PC-9 (cell line): ENCODE data around the gene CAMK2B. TPM values are rescaled to one million over a fixed set of nuclear protein-coding genes. Genes with fewer than 3 reads are reported as not detected.

ENCODE experiments used
- BruUV-seq: library from RNA; stranded (reverse); fragments of 400-500 nt; replicated peaks from 2 replicates; lab custom pipeline; 2021; lab: Mats Ljungman, UMichigan
- CTCF ChIA-PET: fragments of 300-600 bp; sonication (Branson Sonifier 250); formaldehyde crosslinking; loops from one replicate; lab custom pipeline; 2022; ENCODE audit warnings: antibody characterized with exemption; lab: Charles Lee
- POLR2A ChIA-PET: fragments of 300-600 bp; sonication (Branson Sonifier 250); formaldehyde crosslinking; loops from one replicate; lab custom pipeline; 2022; ENCODE audit warnings: antibody characterized with exemption; ENCODE audit not compliant: unreplicated experiment; lab: Charles Lee
- DNase-seq, 2 experiments: peaks; one replicate each; pipeline versions ENCODE4 v3.0.0 to v3.0.0-alpha.2; 2015 to 2022; ENCODE audit warnings: mixed read lengths in 1 of 2
- H2AFZ ChIP-seq: fragments of 200-600 bp; sonication (generic); 2 replicates; pipeline ENCODE4 v1.8.1; 2017; ENCODE audit warnings: antibody characterized with exemption
- H3F3A ChIP-seq: fragments of 200-600 bp; sonication (generic); 2 replicates; pipeline ENCODE4 v1.8.1; 2017; ENCODE audit warnings: antibody characterized with exemption, mild to moderate bottlenecking, low read depth; ENCODE audit not compliant: insufficient read depth
- H3K27ac ChIP-seq: fragments of 200-600 bp; sonication (generic); 2 replicates; pipeline ENCODE4 v1.6.1; 2016; ENCODE audit warnings: mixed run types
- H3K27me3 ChIP-seq: fragments of 200-600 bp; sonication (generic); 2 replicates; pipeline ENCODE4 v1.6.1; 2016; ENCODE audit warnings: low read depth, mixed run types; ENCODE audit not compliant: insufficient read depth
- H3K36me3 ChIP-seq: fragments of 200-600 bp; sonication (generic); 2 replicates; pipeline ENCODE4 v1.6.1; 2016; ENCODE audit warnings: low read depth, mixed run types
- H3K4me1 ChIP-seq: fragments of 200-600 bp; sonication (generic); replicated peaks from 2 replicates; pipeline ENCODE4 v1.6.1; 2016; ENCODE audit warnings: mixed run types; ENCODE audit not compliant: insufficient read depth
- H3K4me2 ChIP-seq: fragments of 200-600 bp; sonication (generic); 2 replicates; pipeline ENCODE4 v1.6.1; 2017; ENCODE audit warnings: mixed run types
- H3K4me3 ChIP-seq: fragments of 200-600 bp; sonication (generic); 2 replicates; pipeline ENCODE4 v1.6.1; 2016; ENCODE audit warnings: mixed run types
- H3K79me2 ChIP-seq: fragments of 200-600 bp; sonication (generic); 2 replicates; pipeline ENCODE4 v1.6.1; 2017; ENCODE audit warnings: low read depth, mixed run types
- H3K9me2 ChIP-seq: fragments of 200-600 bp; sonication (generic); 2 replicates; pipeline ENCODE4 v1.8.1; 2017; ENCODE audit warnings: mild to moderate bottlenecking; ENCODE audit not compliant: insufficient read depth
- H3K9me3 ChIP-seq: fragments of 200-600 bp; sonication (generic); 2 replicates; pipeline ENCODE4 v1.8.1; 2016; ENCODE audit warnings: low read depth; ENCODE audit not compliant: insufficient read depth
- H4K20me1 ChIP-seq: fragments of 200-600 bp; sonication (generic); 2 replicates; pipeline ENCODE4 v1.8.1; 2017; ENCODE audit not compliant: insufficient read depth
- CTCF ChIP-seq: fragments of 200-600 bp; sonication (generic); conservative IDR thresholded peaks from 2 replicates; pipeline ENCODE4 v1.6.1; 2017; ENCODE audit warnings: mixed run types, antibody characterized with exemption, mild to moderate bottlenecking, moderate library complexity
- EZH2 ChIP-seq: fragments of 200-600 bp; sonication (generic); IDR thresholded peaks from 2 replicates; pipeline ENCODE4 v1.8.0; 2017; ENCODE audit warnings: antibody characterized with exemption, low read depth
- intact Hi-C: fragments of 100-400 bp; cut with micrococcal nuclease; formaldehyde crosslinking; loops from one replicate; pipeline ENCODE4 v1.10.0; 2022; ENCODE audit not compliant: unreplicated experiment
- total RNA-seq: library from RNA; stranded (reverse); gene quantifications from 2 replicates; pipeline ENCODE4 v1.2.3, GENCODE V29; 2021

The CAMK2B gene
- total RNA-seq, 1 experiment from 2014 or later, result 0.15 TPM

GRCh38 chr7:44225566-44226395, 99.6 kb downstream of the CAMK2B start:
- Histone ChIP-seq H3K79me2 (no peaks in the 10 kb centered on the region), H3K4me3 (no peak overlapping the region), H3K27me3 (peaks cover 65% of the 10 kb centered on the region), H2AFZ (no peak overlapping the region), H3K9me3 (no peaks in the 10 kb centered on the region), H4K20me1 (peaks cover 4% of the 10 kb centered on the region; the same call in 1 of the 2 replicates), H3K4me1 (no peaks in the 10 kb centered on the region), H3K9me2 (no peaks in the 10 kb centered on the region), H3K27ac (no peak overlapping the region), H3K4me2 (peak overlapping the region; percentile 12; the same call in 1 of the 2 replicates), H3F3A (no peaks in the 10 kb centered on the region), H3K36me3 (no peaks in the 10 kb centered on the region)
- TF ChIP-seq CTCF, result no peak
- TF ChIP-seq EZH2, result no peak
- ChIA-PET CTCF (no interaction called here), POLR2A (no interaction called here)
- BruUV-seq, result no TSS peak
- intact Hi-C loops, result no loop called here
- DNase-seq, result no peak

GRCh38 chr7:44224974-44225565, 100.3 kb downstream of the CAMK2B start:
- H3K9me2 ChIP-seq, result no peaks in the 10 kb centered on the region
- BruUV-seq, result no TSS peak
- H3F3A ChIP-seq, result no peaks in the 10 kb centered on the region
- intact Hi-C loops, result no loop called here
- H3K36me3 ChIP-seq, result no peaks in the 10 kb centered on the region
- CTCF ChIA-PET, result no interaction called here
- no peak overlapping the region for H3K27ac ChIP-seq
- TF ChIP-seq CTCF, result no peak
- POLR2A ChIA-PET, result interaction anchor here (0.5 kb wide), 1 partner anchor 206 kb away, joined by 3 read pairs; no protein-coding TSS in a partner anchor
- peaks cover 4% of the 10 kb centered on the region; the same call in 1 of the 2 replicates for H4K20me1 ChIP-seq
- no peaks in the 10 kb centered on the region for H3K4me1 ChIP-seq
- no peaks in the 10 kb centered on the region for H3K79me2 ChIP-seq
- H3K27me3 ChIP-seq, result peaks cover 62% of the 10 kb centered on the region
- H3K4me3 ChIP-seq, result no peak overlapping the region
- no peak for DNase-seq
- H2AFZ ChIP-seq, result no peak overlapping the region
- no peak overlapping the region for H3K4me2 ChIP-seq
- H3K9me3 ChIP-seq, result no peaks in the 10 kb centered on the region

GRCh38 chr7:44224080-44224973, 101.1 kb downstream of the CAMK2B start:
- peaks cover 59% of the 10 kb centered on the region for H3K27me3 ChIP-seq
- no peaks in the 10 kb centered on the region for H3K9me2 ChIP-seq
- ChIA-PET POLR2A (interaction anchor here (0.5 kb wide), 2 partner anchors 205 to 385 kb away, joined by 3 read pairs; no protein-coding TSS in a partner anchor), CTCF (no interaction called here)
- no peaks in the 10 kb centered on the region for H3K9me3 ChIP-seq
- intact Hi-C loops, result no loop called here
- BruUV-seq, result no TSS peak
- 0 out of 2 replicates have a peak, but pooled peaks cover 4% of the 10 kb centered on the region for H4K20me1 ChIP-seq
- H3K4me3 ChIP-seq, result no peak overlapping the region
- H3K27ac ChIP-seq, result no peak overlapping the region
- no peaks in the 10 kb centered on the region for H3K36me3 ChIP-seq
- no peaks in the 10 kb centered on the region for H3K79me2 ChIP-seq
- H2AFZ ChIP-seq, result no peak overlapping the region
- no peak overlapping the region for H3K4me2 ChIP-seq
- H3F3A ChIP-seq, result no peaks in the 10 kb centered on the region
- peak in 1 of 2 experiments; percentile 51 for DNase-seq
- TF ChIP-seq CTCF, result no peak
- no peak for TF ChIP-seq EZH2
- H3K4me1 ChIP-seq, result no peaks in the 10 kb centered on the region
